Adrenal gland (tissue), 5 donors: ENCODE measurements around the gene ROR1.

ENCODE experiments used
- CTCF ChIP-seq, 6 experiments: fragments of 450-650 bp in 4 of 6; fragments of 200-600 bp in 2 of 6; sonication (generic) in 1 of 6; IDR thresholded peaks; 1 replicate in 5 of 6; 2 replicates in 1 of 6; pipeline versions ENCODE4 v1.5.1 to v1.8.0; 2016 to 2021; ENCODE audit warnings: antibody characterized with exemption in 6 of 6, mild to moderate bottlenecking in 2 of 6, moderate library complexity in 1 of 6
- POLR2A ChIP-seq, 2 donors: fragments of 450-650 bp; IDR thresholded peaks; one replicate each; pipeline ENCODE4 v1.6.1; 2017; ENCODE audit warnings: antibody characterized with exemption in 2 of 2, mild to moderate bottlenecking in 2 of 2, moderate library complexity in 1 of 2
- donor health status: DM: no; HTN: no; CAD: no.

GRCh38 chr1:63894627-63895265, 120.9 kb downstream of the ROR1 start:
- TF ChIP-seq POLR2A (IDR thresholded peaks at IDR 0.05) (no peak), CTCF (IDR thresholded peaks at IDR 0.05) (no peak)
